HepG2 (cell line): ENCODE results near the gene FGD3. TPM values are rescaled to one million over a fixed set of nuclear protein-coding genes. Genes with fewer than 3 reads are reported as not detected.

Experiments
- ATAC-seq: fragments of 200-7000 bp; cut with Tn5 transposase; 3 replicates; pipeline ENCODE4 v1.9.1; 2020; ENCODE audit warnings: mild to moderate bottlenecking, moderate library complexity
- BruUV-seq: library from RNA; stranded (reverse); fragments of 400-500 nt; replicated peaks from 2 replicates; lab custom pipeline; 2021; lab: Mats Ljungman, UMichigan
- CTCF ChIA-PET: fragments of 300-600 bp; formaldehyde crosslinking; extraction: SDS; loops from one replicate; lab custom pipeline; 2021; ENCODE audit warnings: low total read pairs, inconsistent platforms, low intra/inter-chr PET ratio; lab: Yijun Ruan, JAX
- POLR2A ChIA-PET: fragments of 350-600 bp; sonication (Branson Sonifier 250); formaldehyde crosslinking; loops from one replicate; lab custom pipeline; 2020; ENCODE audit warnings: antibody characterized with exemption, inconsistent platforms; lab: Yijun Ruan, JAX
- DNase-seq: peaks from one replicate; pipeline ENCODE4 v3.0.0-alpha.2; 2015; ENCODE audit warnings: low spot score
- FAIRE-seq: peaks from 3 replicates; lab custom pipeline; 2011; peaks lifted over from hg19 to GRCh38; lab: Jason Lieb, UNC
- H2AFZ ChIP-seq: one replicate; pipeline ENCODE4 v1.6.1; 2011; ENCODE audit warnings: low read length, inconsistent platforms
- H3K27ac ChIP-seq: fragments of 300-600 bp; 3 replicates; pipeline ENCODE4 v1.8.0; 2011; ENCODE audit warnings: mixed run types, mild to moderate bottlenecking, mixed read lengths, low read length, inconsistent platforms; ENCODE audit not compliant: insufficient read depth; ENCODE audit errors: extremely low read length
- H3K27me3 ChIP-seq, 2 experiments: fragments of 200-600 bp in 1 of 2; 2 replicates in 1 of 2; 3 replicates in 1 of 2; pipeline versions ENCODE4 v1.6.0 to v1.8.0; 2011; ENCODE audit warnings: low read length in 2 of 2, mild to moderate bottlenecking in 2 of 2, moderate library complexity in 2 of 2, inconsistent platforms in 1 of 2; ENCODE audit not compliant: insufficient read depth in 2 of 2, control insufficient read depth in 1 of 2
- H3K36me3 ChIP-seq, 2 experiments: fragments of 200-600 bp in 1 of 2; replicated peaks in 1 of 2; 2 replicates in 1 of 2; 3 replicates in 1 of 2; pipeline versions ENCODE4 v1.5.1 to v1.8.0; 2011; ENCODE audit warnings: low read length in 2 of 2, inconsistent platforms in 1 of 2; ENCODE audit not compliant: insufficient read depth in 2 of 2, control insufficient read depth in 1 of 2
- H3K4me1 ChIP-seq: 2 replicates; pipeline ENCODE4 v1.5.1; 2012; ENCODE audit warnings: low read length, inconsistent platforms; ENCODE audit not compliant: insufficient read depth
- H3K4me2 ChIP-seq: 2 replicates; pipeline ENCODE4 v1.6.0; 2011; ENCODE audit warnings: low read depth, low read length, inconsistent platforms
- H3K4me3 ChIP-seq, 3 experiments: fragments of 200-600 bp in 1 of 3; sonication (generic), shearing (Covaris generic) in 1 of 3; replicated peaks in 1 of 3; 2 replicates each; pipeline ENCODE4 v1.5.1; 2011 to 2016; ENCODE audit warnings: low read length in 3 of 3, inconsistent platforms in 2 of 3, low read depth in 2 of 3, mild to moderate bottlenecking in 2 of 3, control low read depth in 1 of 3, mixed read lengths in 1 of 3; ENCODE audit not compliant: insufficient read depth in 1 of 3
- H3K79me2 ChIP-seq: one replicate; pipeline ENCODE4 v1.6.1; 2011; ENCODE audit warnings: low read length, inconsistent platforms; ENCODE audit not compliant: insufficient read depth
- H3K9ac ChIP-seq: 2 replicates; pipeline ENCODE4 v1.6.0; 2011; ENCODE audit warnings: mild to moderate bottlenecking, low read depth, low read length, inconsistent platforms; ENCODE audit not compliant: insufficient read depth
- H3K9me3 ChIP-seq: 2 replicates; pipeline ENCODE4 v1.5.1; 2012; ENCODE audit warnings: mild to moderate bottlenecking, low read length
- H4K20me1 ChIP-seq: 2 replicates; pipeline ENCODE4 v1.6.0; 2011; ENCODE audit warnings: inconsistent platforms, mild to moderate bottlenecking, low read length, moderate library complexity; ENCODE audit not compliant: insufficient read depth
- ATM ChIP-seq: fragments of 450-650 bp; IDR thresholded peaks from 2 replicates; pipeline ENCODE4 v1.7.1; 2017; ENCODE audit warnings: mild to moderate bottlenecking, borderline replicate concordance
- CCAR2 ChIP-seq: fragments of 200-400 bp; formaldehyde crosslinking; optimal IDR thresholded peaks from 2 replicates; pipeline ENCODE3; 2018; ENCODE audit warnings: low read depth, mild to moderate bottlenecking, low read length, moderate library complexity
- ETS1 ChIP-seq: sonication (generic); formaldehyde crosslinking; IDR thresholded peaks from 2 replicates; pipeline ENCODE4 v1.4.0; 2020; ENCODE audit warnings: missing genetic modification reagents
- KLF9 ChIP-seq: IDR thresholded peaks from 2 replicates; pipeline ENCODE4 v1.6.1; 2016; ENCODE audit warnings: low read depth
- RFX3 ChIP-seq: IDR thresholded peaks from 2 replicates; pipeline ENCODE4 v1.6.1; 2016; ENCODE audit warnings: missing biosample characterization, missing genetic modification reagents
- SMAD9 ChIP-seq: sonication (generic); formaldehyde crosslinking; IDR thresholded peaks from 2 replicates; pipeline ENCODE4 v1.5.1; 2020; ENCODE audit warnings: mild to moderate bottlenecking, missing genetic modification reagents
- XRCC5 ChIP-seq: fragments of 200-400 bp; formaldehyde crosslinking; optimal IDR thresholded peaks from 2 replicates; pipeline ENCODE3; 2017; ENCODE audit warnings: mild to moderate bottlenecking, low read length
- ZBTB26 ChIP-seq: IDR thresholded peaks from 2 replicates; pipeline ENCODE4 v1.6.1; 2016; ENCODE audit warnings: missing compliant biosample characterization, missing genetic modification reagents, borderline replicate concordance
- ZNF354B ChIP-seq: sonication (generic); formaldehyde crosslinking; IDR thresholded peaks from 2 replicates; pipeline ENCODE4 v1.8.0; 2022; ENCODE audit warnings: mild to moderate bottlenecking, missing genetic modification reagents
- ZSCAN20 ChIP-seq: sonication (generic); formaldehyde crosslinking; IDR thresholded peaks from 2 replicates; pipeline ENCODE4 v1.4.0; 2020; ENCODE audit warnings: missing genetic modification reagents, mild to moderate bottlenecking, borderline replicate concordance
- WGBS: methylation state at CpG from one replicate; pipeline ENCODE4 v1.1.6; 2017; ENCODE audit warnings: low lambda C conversion rate; 5-methylcytosine and 5-hydroxymethylcytosine counted together
- in situ Hi-C: cut with HindIII; loops from 2 replicates; pipeline ENCODE4 v1.10.0; 2017; ENCODE audit warnings: low pct_unique_long_range_greater_than_20kb; ENCODE audit not compliant: extremely low pct_ligation_motif_present
- intact Hi-C: fragments of 100-400 bp; cut with micrococcal nuclease; formaldehyde crosslinking; loops from one replicate; pipeline ENCODE4 v1.10.0; 2022; ENCODE audit not compliant: unreplicated experiment
- polyA plus RNA-seq, 8 experiments: library from polyadenylated mRNA; depleted of rRNA in 3 of 8; stranded (reverse) in 7 of 8; unstranded in 1 of 8; fragments of >200 nt; fragmentation: Illumina TruSeq in 4 of 8; extraction: Trizol in 4 of 8; gene quantifications; 2 replicates each; pipeline versions ENCODE4 v1.2.1 to v1.2.3, GENCODE V29; 2011 to 2016; ENCODE audit warnings: low read depth in 4 of 8, missing spikeins in 1 of 8, mixed read lengths in 1 of 8; ENCODE audit not compliant: insufficient read depth in 1 of 8
- total RNA-seq, 5 experiments: library from RNA; depleted of rRNA; stranded (reverse); fragments of >200 nt; fragmentation: Illumina TruSeq; extraction: Trizol; gene quantifications; 2 replicates each; pipeline ENCODE4 v1.2.3, GENCODE V29; 2016; ENCODE audit warnings: low read depth in 1 of 5

FGD3 gene
- total and polyA plus RNA-seq, 2 of the 13 experiments (the other 11 are each of a cell fraction or from before 2014, with no cell fraction given), result 0.53 to 1.1 TPM

GRCh38 chr9:93037476-93037971 is 90.2 kb downstream of the FGD3 start:
- H3K4me2 ChIP-seq, result no peak overlapping the region
- H4K20me1 ChIP-seq, result no peaks in the 10 kb centered on the region
- POLR2A ChIA-PET, result no interaction called here
- no peak overlapping the region for H3K9ac ChIP-seq
- no TSS peak for BruUV-seq
- H3K36me3 ChIP-seq, result no peaks in the 10 kb centered on the region
- peaks cover 0 to 3% of the 10 kb centered on the region in 2 experiments; a peak in 1 of 5 replicates for H3K27me3 ChIP-seq
- in situ Hi-C loops (no loop called here), intact Hi-C loops (loop anchor here (2.0 kb wide), 1 partner anchor 71 kb away; no protein-coding TSS in a partner anchor)
- peaks cover 7% of the 10 kb centered on the region for H3K4me1 ChIP-seq
- no peak overlapping the region for H3K4me3 ChIP-seq
- TF ChIP-seq KLF9 (CRISPR knock-in tag), result no peak
- CTCF ChIA-PET, result no interaction called here
- H2AFZ ChIP-seq, result no peak overlapping the region
- ATAC-seq (no peak), FAIRE-seq (no peak), DNase-seq (no peak)
- no peaks in the 10 kb centered on the region for H3K9me3 ChIP-seq
- H3K27ac ChIP-seq, result no peak overlapping the region
- no peaks in the 10 kb centered on the region for H3K79me2 ChIP-seq
- 61% methylated on average over 2 of the region's 13 CpGs for WGBS

GRCh38 chr9:93038918-93039317 is 91.6 kb downstream of the FGD3 start:
- TF ChIP-seq ZSCAN20 (no peak), SMAD9 (no peak), RFX3 (CRISPR knock-in tag) (no peak), CCAR2 (no peak), XRCC5 (no peak), ZNF354B (CRISPR knock-in tag) (no peak), ETS1 (CRISPR knock-in tag) (no peak), ZBTB26 (CRISPR knock-in tag) (no peak), ATM (no peak)
- TF ChIP-seq, all 625 proteins: peak for 0
- in situ Hi-C loops (no loop called here), intact Hi-C loops (no loop called here)
- no peak overlapping the region for H2AFZ ChIP-seq
- no peaks in the 10 kb centered on the region for H3K9me3 ChIP-seq
- H3K9ac ChIP-seq, result no peak overlapping the region
- ATAC-seq, result no peak
- no TSS peak for BruUV-seq
- H3K4me3 ChIP-seq, result no peak overlapping the region
- DNase-seq, result no peak
- H3K4me2 ChIP-seq, result no peak overlapping the region
- ChIA-PET POLR2A (no interaction called here), CTCF (no interaction called here)
- no peaks in the 10 kb centered on the region for H3K36me3 ChIP-seq
- peaks cover 0 to 2% of the 10 kb centered on the region in 2 experiments; a peak in 1 of 5 replicates for H3K27me3 ChIP-seq
- H3K27ac ChIP-seq, result no peak overlapping the region
- H4K20me1 ChIP-seq, result no peaks in the 10 kb centered on the region
- no peaks in the 10 kb centered on the region for H3K79me2 ChIP-seq
- H3K4me1 ChIP-seq, result no peaks in the 10 kb centered on the region
- no peak for FAIRE-seq
- 23% methylated on average over 4 of the region's 6 CpGs for WGBS
